Astrocyte (in vitro differentiated cells and primary cell): ENCODE measurements around the gene TRPM6. TPM values are rescaled to one million over a fixed set of nuclear protein-coding genes. Genes with fewer than 3 reads are reported as not detected.

ENCODE experiments used
- DNase-seq: peaks from one replicate; pipeline ENCODE4 v3.0.0-alpha.2; 2010; ENCODE audit warnings: low read depth
- FAIRE-seq: peaks from 2 replicates; lab custom pipeline; 2011; peaks lifted over from hg19 to GRCh38; lab: Jason Lieb, UNC
- H2AFZ ChIP-seq: 2 replicates; pipeline ENCODE4 v1.6.0; 2012; ENCODE audit warnings: low read depth, low read length, inconsistent platforms
- H3K27ac ChIP-seq: 2 replicates; pipeline ENCODE4 v1.5.1; 2011; ENCODE audit warnings: low read depth, low read length, inconsistent platforms
- H3K27me3 ChIP-seq: 2 replicates; pipeline ENCODE4 v1.6.0; 2011; ENCODE audit warnings: low read length, inconsistent platforms; ENCODE audit not compliant: insufficient read depth
- H3K36me3 ChIP-seq: 2 replicates; pipeline ENCODE4 v1.5.1; 2011; ENCODE audit warnings: low read length, inconsistent platforms; ENCODE audit not compliant: insufficient read depth
- H3K4me1 ChIP-seq: 2 replicates; pipeline ENCODE4 v1.5.1; 2011; ENCODE audit warnings: low read length, inconsistent platforms; ENCODE audit not compliant: insufficient read depth
- H3K4me2 ChIP-seq: 2 replicates; pipeline ENCODE4 v1.6.0; 2012; ENCODE audit warnings: low read length, inconsistent platforms
- H3K4me3 ChIP-seq: 2 replicates; pipeline ENCODE4 v1.5.1; 2011; ENCODE audit warnings: low read depth, mild to moderate bottlenecking, low read length, inconsistent platforms; ENCODE audit not compliant: insufficient read depth
- H3K79me2 ChIP-seq: 2 replicates; pipeline ENCODE4 v1.6.0; 2012; ENCODE audit warnings: mild to moderate bottlenecking, low read length, inconsistent platforms; ENCODE audit not compliant: insufficient read depth
- H3K9ac ChIP-seq: 2 replicates; pipeline ENCODE4 v1.6.0; 2012; ENCODE audit warnings: mild to moderate bottlenecking, low read length, inconsistent platforms
- H3K9me3 ChIP-seq: 2 replicates; pipeline ENCODE4 v1.5.1; 2012; ENCODE audit warnings: low read depth, mild to moderate bottlenecking, low read length, inconsistent platforms; ENCODE audit not compliant: insufficient read depth
- H4K20me1 ChIP-seq: 2 replicates; pipeline ENCODE4 v1.6.0; 2012; ENCODE audit warnings: low read length, inconsistent platforms; ENCODE audit not compliant: insufficient read depth
- H3K27ac Mint-ChIP-seq: one replicate; pipeline ENCODE4 v1.8.0; 2021; ENCODE audit warnings: mild to moderate bottlenecking, mixed read lengths; ENCODE audit not compliant: unreplicated experiment
- H3K27me3 Mint-ChIP-seq: one replicate; pipeline ENCODE4 v1.8.0; 2021; ENCODE audit warnings: low read depth, mixed read lengths; ENCODE audit not compliant: unreplicated experiment
- H3K36me3 Mint-ChIP-seq: one replicate; pipeline ENCODE4 v1.8.0; 2021; ENCODE audit warnings: low read depth, mixed read lengths; ENCODE audit not compliant: unreplicated experiment
- H3K4me1 Mint-ChIP-seq: one replicate; pipeline ENCODE4 v1.8.0; 2021; ENCODE audit warnings: low read depth, mixed read lengths; ENCODE audit not compliant: unreplicated experiment
- H3K4me3 Mint-ChIP-seq: one replicate; pipeline ENCODE4 v1.8.0; 2021; ENCODE audit warnings: mild to moderate bottlenecking, moderate library complexity, mixed read lengths; ENCODE audit not compliant: unreplicated experiment
- H3K9me3 Mint-ChIP-seq: one replicate; pipeline ENCODE4 v1.8.0; 2021; ENCODE audit warnings: mild to moderate bottlenecking, mixed read lengths; ENCODE audit not compliant: unreplicated experiment
- CTCF ChIP-seq: IDR thresholded peaks from 2 replicates; pipeline ENCODE4 v1.5.1; 2011; ENCODE audit warnings: low read depth, mild to moderate bottlenecking, inconsistent platforms, low read length, moderate library complexity; ENCODE audit not compliant: insufficient read depth
- EZH2 ChIP-seq: IDR thresholded peaks from 2 replicates; pipeline ENCODE4 v1.6.1; 2012; ENCODE audit warnings: mild to moderate bottlenecking, low read length, inconsistent platforms; ENCODE audit not compliant: insufficient read depth
- total RNA-seq: library from RNA; stranded (reverse); gene quantifications from 2 replicates; pipeline ENCODE4 v1.2.1, GENCODE V29; 2021

Gene TRPM6
- total RNA-seq, 1 donor from 2014 or later: 0.27 TPM

- Histone ChIP-seq H4K20me1 (no peaks in the 10 kb centered on the region), H3K9me3 (no peaks in the 10 kb centered on the region), H3K4me3 (no peak overlapping the region), H3K4me1 (no peaks in the 10 kb centered on the region), H3K79me2 (no peaks in the 10 kb centered on the region), H2AFZ (no peak overlapping the region), H3K36me3 (no peaks in the 10 kb centered on the region), H3K9ac (no peak overlapping the region), H3K4me2 (no peak overlapping the region), H3K27ac (no peak overlapping the region), H3K27me3 (no peaks in the 10 kb centered on the region)
- Mint-ChIP-seq H3K9me3 (no peaks in the 10 kb centered on the region), H3K4me3 (no peak overlapping the region), H3K36me3 (no peaks in the 10 kb centered on the region), H3K27ac (no peak overlapping the region), H3K4me1 (peaks cover 7% of the 10 kb centered on the region), H3K27me3 (no peaks in the 10 kb centered on the region)
- no peak for FAIRE-seq
- TF ChIP-seq EZH2 (no peak), CTCF (no peak)
- no peak for DNase-seq
Observed at GRCh38 chr9:74697535-74697934, 190.2 kb downstream of the TRPM6 start.

GRCh38 chr9:74696520-74696919, 191.2 kb downstream of the TRPM6 start:
- peaks cover 7% of the 10 kb centered on the region for H3K4me1 Mint-ChIP-seq
- H3K9me3 ChIP-seq: no peaks in the 10 kb centered on the region
- H3K4me2 ChIP-seq: no peak overlapping the region
- H3K36me3 ChIP-seq: no peaks in the 10 kb centered on the region
- FAIRE-seq (no peak), DNase-seq (no peak)
- no peak overlapping the region for H3K4me3 Mint-ChIP-seq
- no peak overlapping the region for H3K27ac ChIP-seq
- no peaks in the 10 kb centered on the region for H4K20me1 ChIP-seq
- H3K27me3 Mint-ChIP-seq: no peaks in the 10 kb centered on the region
- H3K27me3 ChIP-seq: no peaks in the 10 kb centered on the region
- TF ChIP-seq CTCF: no peak
- no peak for TF ChIP-seq EZH2
- no peak overlapping the region for H3K4me3 ChIP-seq
- H2AFZ ChIP-seq: no peak overlapping the region
- no peak overlapping the region for H3K9ac ChIP-seq
- no peaks in the 10 kb centered on the region for H3K36me3 Mint-ChIP-seq
- H3K4me1 ChIP-seq: no peaks in the 10 kb centered on the region
- H3K9me3 Mint-ChIP-seq: no peaks in the 10 kb centered on the region
- H3K79me2 ChIP-seq: no peaks in the 10 kb centered on the region
- H3K27ac Mint-ChIP-seq: no peak overlapping the region

- TF ChIP-seq CTCF (no peak), EZH2 (no peak)
- H2AFZ ChIP-seq: no peak overlapping the region
- no peak overlapping the region for H3K27ac Mint-ChIP-seq
- H4K20me1 ChIP-seq: no peaks in the 10 kb centered on the region
- no peaks in the 10 kb centered on the region for H3K9me3 ChIP-seq
- no peak overlapping the region for H3K27ac ChIP-seq
- no peaks in the 10 kb centered on the region for H3K79me2 ChIP-seq
- DNase-seq (no peak), FAIRE-seq (no peak)
- H3K4me3 Mint-ChIP-seq: no peak overlapping the region
- H3K36me3 ChIP-seq: no peaks in the 10 kb centered on the region
- H3K4me1 ChIP-seq: no peaks in the 10 kb centered on the region
- H3K4me2 ChIP-seq: no peak overlapping the region
- H3K4me1 Mint-ChIP-seq: peaks cover 4% of the 10 kb centered on the region
- H3K27me3 ChIP-seq: no peaks in the 10 kb centered on the region
- H3K9me3 Mint-ChIP-seq: no peaks in the 10 kb centered on the region
- no peaks in the 10 kb centered on the region for H3K36me3 Mint-ChIP-seq
- no peak overlapping the region for H3K9ac ChIP-seq
- H3K4me3 ChIP-seq: no peak overlapping the region
- no peaks in the 10 kb centered on the region for H3K27me3 Mint-ChIP-seq
Observed at GRCh38 chr9:74691058-74691457, 196.7 kb downstream of the TRPM6 start.
